Right renal cortex interstitium (tissue), 3 donors: ENCODE measurements around the gene JAG1. TPM values are rescaled to one million over a fixed set of nuclear protein-coding genes. Genes with fewer than 3 reads are reported as not detected.
"Not testable (repeated sequence)": the region's sequence is repeated elsewhere in the genome, so short reads cannot be mapped to it uniquely, and the experiment has no call there.

Experiments
- DNase-seq, 3 donors: peaks; one replicate each; pipeline ENCODE4 v3.0.0-alpha.2; 2013; ENCODE audit warnings: low read depth in 3 of 3, low spot score in 2 of 3
- polyA plus RNA-seq, 3 donors: library from polyadenylated mRNA; unstranded; fragments of 120-200 nt; gene quantifications; one replicate each; pipeline ENCODE4 v1.2.1, GENCODE V29; 2013; ENCODE audit not compliant: insufficient read length in 3 of 3

Gene JAG1
- polyA plus RNA-seq, 3 donors, result 152 to 163 (median 156) TPM

DNA sequence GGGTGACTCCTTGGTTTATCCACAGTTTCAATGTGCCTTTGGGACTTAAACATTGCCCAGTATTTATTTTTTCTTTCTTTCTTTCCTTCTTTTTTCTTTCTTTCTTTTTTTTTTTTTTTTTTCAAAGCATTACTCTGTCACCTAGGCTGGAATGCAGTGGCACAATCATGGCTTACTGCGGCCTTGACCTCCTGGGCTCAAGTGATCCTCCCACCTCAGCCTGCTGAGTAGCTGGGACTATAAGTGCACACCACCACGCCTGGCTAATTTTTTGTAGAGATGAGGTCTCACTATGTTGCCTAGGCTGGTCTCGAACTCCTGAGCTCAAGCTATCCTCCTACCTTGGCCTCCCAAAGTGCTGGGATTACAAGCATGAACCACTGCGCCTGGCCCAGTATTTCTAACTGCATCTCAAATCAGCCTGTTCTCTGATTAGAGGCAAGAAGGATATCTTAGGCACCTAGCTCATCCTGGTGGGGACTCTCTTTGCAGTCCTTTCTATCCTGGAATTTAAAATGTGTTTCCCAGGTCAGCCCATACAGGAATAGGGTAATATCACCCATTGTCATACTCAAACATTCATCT lies 56.2 kb downstream of the JAG1 start:
- DNase-seq, result not testable (repeated sequence)

DNA sequence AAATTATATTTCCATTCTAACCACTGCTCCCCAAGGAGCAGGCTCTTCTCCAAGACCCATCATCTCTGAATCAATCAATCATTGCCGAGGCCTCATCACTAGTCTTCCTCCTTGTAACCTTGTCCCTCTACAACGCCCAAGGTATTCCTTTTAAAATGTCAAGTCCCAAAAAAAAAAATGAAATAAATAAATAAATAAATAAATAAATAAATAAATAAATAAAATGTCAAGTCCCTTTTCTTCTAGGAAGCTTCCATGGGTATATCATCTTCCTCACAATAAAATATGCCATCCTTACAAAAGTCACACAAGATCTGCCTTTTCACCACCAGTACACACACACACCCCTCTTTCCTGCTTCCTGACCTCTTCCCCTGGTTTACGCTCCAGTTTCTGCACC lies 57.6 kb downstream of the JAG1 start:
- DNase-seq, result no peak

DNA sequence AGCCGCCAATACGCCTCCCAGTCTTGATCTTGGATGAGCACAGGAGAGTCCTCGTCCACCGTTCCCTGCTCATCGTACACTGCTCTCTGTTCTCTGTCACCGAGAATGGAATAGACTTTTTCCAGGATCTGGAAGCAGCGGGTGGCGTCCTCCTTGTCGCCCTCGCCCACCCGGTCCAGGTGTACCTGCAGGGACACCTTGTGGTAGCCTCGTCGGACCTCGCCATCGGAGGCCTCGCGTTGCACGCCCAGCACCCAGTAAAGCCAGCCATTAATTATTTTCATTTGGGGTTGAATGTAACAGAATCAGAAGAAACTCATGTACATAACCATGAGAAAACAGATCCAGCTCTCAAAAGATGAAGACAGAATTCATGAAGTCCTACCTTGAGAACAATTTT lies 59.9 kb downstream of the JAG1 start:
- DNase-seq, result no peak

DNA sequence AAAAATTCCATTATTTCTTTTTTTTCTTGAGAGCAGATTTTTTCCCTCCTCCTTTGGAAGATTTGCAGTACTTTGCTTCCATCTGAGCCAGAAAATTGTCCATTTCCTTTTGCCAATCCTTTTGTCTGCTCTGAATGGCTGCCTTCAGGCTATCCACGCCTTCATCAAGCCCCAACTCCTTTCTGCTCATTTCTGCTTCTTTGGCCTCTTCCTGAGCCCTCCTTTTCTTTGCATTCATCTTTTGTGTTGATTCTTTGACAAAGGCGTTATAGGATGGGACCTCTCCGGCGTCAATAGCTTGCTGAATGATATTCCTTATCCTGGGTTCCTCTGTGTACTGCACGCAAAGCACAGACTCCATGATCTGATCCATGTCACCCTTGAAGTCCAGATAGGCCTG lies 60.4 kb downstream of the JAG1 start:
- not testable (repeated sequence) for DNase-seq

DNA sequence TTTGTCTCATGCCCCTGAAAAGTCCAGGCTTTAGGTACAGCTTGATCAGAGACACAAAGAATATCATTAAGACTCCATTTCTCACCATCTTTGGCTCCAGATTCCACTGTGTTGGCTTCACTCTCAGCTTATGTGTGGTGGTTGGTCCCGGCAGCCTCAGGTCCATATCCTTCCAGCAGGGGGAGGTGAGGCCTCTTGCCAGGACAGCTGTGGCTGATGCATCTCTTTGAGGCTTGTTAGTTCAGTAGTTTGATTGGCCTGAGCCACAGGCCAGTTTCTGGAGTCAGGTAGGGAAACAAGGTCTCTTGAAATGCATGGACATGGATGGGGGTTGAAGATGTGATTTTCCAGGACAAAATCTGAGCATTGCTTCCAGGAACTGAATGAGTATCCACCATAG lies 62.4 kb downstream of the JAG1 start:
- no peak for DNase-seq

DNA sequence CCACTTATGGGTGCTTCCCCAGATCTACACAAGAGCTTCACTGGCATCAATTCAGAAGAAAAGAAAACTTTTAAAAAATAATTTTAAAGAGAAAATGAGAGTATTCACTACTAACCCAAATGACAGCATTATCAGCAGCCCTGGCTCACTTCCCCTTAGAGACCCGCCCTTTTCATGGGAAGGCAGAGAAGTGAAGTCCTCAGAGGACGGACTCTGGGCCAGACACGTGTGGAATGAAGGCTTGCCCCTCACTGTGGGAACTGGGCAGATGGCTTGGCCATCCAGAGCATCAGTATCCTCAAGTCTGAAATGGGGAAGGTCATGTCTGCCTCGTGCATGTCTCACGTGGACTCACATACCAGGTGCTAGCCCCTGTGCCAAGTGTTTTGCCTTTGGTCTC lies 63.5 kb downstream of the JAG1 start:
- no peak for DNase-seq

DNA sequence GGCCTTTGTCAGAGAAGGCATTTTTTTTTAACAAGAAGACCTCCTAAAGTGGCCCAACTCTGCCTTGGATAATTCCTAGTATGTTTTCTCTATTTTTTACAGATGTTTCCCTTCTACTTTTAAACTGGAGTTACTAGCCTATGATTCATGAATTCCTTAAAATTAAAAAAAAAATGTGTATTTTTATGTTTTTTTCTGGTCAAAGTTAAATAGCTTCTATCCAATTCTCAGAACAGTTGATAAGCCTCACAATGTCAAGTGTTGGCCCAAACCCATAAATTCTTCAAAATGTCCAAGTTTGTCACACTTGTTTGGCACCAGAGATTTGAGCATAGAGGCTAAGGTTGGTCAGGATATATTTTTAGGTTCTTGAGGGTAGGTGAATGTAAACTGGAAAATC lies 64.0 kb downstream of the JAG1 start:
- DNase-seq, result no peak

DNA sequence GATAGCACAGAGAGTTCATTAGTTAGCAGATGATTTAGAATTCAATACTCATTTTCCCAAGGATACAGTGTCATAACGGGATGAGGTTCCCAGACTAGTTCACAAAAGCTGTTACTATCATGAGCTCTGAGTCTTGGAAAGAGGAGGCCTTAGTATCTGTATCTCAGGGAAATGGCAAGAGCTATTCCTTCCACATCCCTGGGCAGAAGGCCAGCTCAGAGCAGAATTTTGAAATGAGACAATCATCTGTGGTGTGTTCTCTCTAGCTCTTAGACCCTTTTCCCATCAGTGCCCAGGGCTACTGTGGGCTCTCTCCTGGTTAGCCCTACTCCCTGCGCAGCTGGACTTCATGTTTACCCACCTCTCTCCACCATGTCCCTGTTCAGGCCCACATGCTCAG lies 64.5 kb downstream of the JAG1 start:
- DNase-seq, result no peak

DNA sequence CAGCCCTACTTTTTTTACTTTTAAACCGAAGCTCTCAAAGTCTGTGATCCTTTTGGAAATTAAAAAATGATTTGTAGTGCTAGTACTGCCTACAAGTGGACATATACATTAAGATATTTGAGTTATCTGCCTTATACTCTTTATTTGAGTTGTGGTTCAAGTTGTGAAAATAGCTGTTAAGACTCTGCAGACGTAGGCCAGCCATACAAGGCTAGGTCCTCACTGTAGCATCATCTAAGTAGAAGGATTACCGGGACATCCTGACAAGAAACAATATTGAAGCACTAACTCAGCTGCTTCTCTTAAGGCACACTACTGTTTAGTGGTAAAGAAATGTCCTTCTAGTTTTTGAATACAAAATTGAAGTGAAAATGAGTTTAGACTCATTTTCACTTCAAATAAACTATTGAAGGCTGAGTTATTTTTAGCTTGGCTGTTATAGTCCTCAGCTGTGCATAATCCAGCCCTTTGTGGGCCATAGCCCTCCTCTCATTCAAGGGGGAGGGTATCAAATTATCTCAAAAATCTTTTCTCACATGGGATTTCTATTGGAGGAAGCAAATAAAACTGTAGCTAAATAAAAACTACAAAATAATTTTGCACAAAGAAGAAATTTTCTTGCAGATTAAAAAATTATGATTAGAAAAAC lies 68.1 kb downstream of the JAG1 start:
- no peak for DNase-seq

DNA sequence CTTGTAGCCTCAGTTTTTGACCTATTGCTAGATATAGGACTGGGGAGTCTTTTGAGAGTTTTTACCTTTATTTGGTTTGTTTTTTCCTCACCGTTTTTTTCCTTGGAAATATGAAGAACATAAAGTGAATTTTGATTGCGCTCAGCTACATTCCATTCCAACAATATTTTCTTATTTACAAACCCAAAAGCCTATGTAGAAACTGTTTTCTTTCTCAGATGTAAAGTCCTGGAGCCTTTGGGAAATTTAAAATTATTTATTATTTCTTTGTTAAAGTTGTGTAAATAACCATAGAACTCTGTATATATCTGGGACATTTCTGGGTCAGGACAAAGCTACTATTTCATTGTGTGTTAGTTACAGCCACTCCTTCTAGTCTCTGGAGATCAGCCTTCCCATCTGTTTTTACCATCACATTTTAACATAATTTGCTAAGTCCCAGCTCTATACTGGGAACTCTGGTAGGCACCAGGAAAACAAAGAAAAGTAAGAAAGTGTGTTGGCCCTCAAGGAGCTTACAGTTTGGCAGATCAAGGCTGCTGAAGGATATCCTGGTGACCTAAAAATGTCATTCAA lies 68.8 kb downstream of the JAG1 start:
- DNase-seq, result no peak

DNA sequence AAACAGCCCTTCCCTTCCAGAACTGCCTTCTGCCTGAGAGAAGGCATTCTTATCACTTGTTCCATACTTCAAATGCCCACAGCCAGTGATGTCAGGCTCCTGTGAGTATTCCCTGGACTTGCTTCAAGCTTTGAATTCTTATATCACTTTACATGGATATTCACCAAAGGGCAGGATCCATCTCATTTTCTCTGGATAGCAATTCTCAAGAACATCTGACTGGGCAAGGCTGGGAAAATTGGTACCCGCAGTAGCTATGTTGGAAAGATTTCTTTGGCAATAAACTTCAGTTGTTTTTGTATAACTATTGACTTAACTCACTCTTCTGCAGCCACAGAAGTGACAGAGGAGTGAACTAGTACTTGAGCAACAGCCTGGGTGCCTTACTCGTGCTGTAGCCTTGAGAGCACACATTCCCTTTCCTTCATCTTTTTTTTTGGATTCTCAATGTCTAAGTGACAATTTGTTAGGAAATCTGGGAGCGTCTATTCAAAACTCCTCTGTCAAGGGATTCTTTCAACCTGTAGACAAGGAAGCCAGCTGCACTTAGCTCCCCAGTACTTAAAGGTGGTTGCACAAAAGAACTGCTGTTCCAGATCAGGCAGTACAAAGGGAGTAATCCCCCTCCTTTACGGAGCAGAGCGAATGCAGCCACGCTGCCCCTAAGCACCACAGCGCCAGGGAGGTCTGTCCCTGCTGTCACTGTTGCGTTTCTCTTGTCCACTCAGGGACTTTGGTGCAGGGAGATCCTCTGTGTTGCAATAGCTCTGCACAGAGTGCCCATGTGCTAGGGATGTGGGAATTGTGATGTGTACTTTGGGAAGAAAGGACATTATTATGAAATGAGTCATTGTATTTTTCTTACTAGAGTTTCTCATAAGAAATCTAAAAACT lies 69.6 kb downstream of the JAG1 start:
- DNase-seq, result no peak

DNA sequence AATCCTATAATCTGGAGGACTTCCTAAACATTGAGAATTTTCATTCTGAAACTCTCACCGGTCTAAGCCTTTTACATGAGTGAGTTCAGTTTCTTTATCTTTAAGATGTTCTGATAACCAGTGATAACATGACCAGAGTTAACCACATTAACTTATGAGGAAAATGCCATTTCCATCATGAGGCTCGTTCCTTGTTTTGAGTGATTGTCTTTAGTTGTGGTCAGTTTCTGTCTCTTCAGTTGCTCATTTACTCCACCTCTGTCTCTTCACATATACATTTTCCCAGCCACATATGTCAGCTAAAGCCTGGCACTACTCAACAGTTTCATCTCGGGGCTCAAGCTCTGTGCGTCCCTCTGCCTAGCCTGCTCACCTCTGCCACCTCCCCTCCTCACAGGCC lies 70.4 kb downstream of the JAG1 start:
- no peak for DNase-seq

DNA sequence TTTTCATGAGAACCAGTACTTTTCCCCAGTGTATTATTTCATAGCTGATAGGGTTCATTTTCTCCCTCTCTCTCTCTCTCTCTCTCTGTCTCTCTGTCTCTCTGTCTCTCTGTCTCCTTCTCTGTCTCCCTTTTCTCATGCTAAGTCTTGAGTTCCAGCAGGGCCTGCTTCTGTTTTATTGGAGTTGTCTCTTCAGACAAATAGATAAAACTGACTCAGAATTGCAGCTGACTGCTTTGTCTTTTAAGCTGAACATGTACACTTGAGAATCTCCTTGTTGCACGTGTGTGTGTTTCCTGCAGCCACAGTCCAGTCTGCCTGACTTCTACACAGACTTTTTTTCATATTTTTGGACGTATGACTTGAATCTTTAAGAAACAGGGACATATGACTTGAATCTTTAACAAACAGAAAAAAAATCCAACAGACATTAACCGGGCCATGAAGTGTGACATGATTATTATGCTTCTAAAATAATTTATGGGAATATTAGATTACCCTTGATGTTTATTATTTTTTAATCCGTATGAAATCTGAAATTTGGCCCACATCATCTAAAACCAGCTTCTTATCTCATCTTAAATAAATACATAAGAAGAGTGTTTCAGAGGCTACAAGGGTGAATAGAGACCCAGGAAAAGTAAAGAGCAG lies 71.5 kb downstream of the JAG1 start:
- no peak for DNase-seq

DNA sequence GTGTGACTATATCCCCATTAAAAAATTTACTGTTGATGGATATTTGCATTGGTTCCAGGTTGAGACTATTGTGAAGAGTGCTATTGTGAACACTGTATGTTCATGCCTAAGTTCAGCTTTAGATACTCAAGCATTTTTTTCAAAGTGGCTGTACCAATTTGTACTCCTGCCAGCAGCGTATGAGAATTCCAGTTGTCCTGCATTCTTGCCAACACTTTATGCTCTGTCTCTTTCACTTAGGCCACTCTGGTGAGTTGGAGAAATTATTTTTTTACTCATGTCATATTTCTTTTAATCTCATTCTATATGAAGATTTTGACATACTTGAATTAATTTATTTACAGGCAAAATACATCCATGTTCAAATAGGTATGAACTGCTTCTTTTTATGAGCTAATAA lies 76.2 kb downstream of the JAG1 start:
- DNase-seq, result no peak

DNA sequence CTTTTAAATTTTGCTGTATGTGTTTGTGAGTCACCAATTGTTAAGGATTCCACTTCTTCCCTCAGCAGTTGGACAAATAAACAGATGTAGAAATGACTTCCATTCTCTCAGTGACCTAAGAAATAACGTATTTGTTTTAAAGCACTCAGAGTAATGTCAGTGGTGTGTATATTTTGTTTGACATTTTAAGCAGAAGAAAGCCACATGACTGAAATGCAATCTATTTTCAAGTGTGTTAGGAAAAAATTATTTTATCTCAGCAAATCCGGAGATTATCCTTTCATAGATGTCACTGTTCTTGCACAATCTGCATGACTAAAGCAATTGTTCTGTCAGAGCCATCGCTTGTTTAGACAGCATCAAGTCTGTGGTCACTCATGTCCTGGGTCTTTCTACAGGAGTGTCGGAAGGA lies 77.1 kb downstream of the JAG1 start:
- no peak for DNase-seq

DNA sequence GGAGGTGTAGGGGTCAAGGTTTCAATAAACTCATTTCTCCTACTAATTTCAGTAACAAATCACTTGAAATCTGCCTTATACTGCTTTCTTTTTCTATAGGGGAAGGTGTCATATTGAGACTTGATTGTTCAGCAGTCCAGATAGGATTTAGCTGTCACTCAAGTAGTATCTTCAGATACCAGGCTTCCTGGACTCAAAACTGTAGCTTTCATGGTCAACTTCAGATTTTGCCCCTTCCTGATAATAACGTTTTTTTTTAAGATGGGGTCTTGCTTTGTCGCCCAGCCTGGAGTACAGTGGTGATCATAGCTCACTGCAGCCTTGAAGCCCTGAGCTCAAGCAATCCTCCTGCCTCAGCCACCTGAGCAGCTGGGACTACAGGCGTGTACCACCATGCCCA lies 77.8 kb downstream of the JAG1 start:
- no peak for DNase-seq

DNA sequence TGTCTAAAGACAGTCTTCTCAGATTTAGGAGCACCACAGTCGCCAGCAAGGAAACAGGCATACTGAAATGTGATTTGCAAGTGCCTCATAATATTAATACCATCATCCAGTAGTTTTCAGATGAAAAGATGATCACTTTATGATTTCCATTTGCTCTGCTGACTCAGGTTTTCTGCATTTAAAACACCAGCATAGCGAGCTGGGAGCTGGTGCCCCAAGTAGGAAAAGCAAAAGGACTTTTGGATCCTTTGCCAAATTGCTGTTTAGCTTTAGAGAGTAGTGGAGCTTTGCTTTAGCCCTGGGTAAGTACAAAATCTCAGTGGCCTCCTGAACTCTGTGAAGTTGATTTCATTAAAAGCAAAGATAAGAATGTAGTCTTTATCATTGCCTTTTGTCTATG lies 78.5 kb downstream of the JAG1 start:
- DNase-seq, result no peak

DNA sequence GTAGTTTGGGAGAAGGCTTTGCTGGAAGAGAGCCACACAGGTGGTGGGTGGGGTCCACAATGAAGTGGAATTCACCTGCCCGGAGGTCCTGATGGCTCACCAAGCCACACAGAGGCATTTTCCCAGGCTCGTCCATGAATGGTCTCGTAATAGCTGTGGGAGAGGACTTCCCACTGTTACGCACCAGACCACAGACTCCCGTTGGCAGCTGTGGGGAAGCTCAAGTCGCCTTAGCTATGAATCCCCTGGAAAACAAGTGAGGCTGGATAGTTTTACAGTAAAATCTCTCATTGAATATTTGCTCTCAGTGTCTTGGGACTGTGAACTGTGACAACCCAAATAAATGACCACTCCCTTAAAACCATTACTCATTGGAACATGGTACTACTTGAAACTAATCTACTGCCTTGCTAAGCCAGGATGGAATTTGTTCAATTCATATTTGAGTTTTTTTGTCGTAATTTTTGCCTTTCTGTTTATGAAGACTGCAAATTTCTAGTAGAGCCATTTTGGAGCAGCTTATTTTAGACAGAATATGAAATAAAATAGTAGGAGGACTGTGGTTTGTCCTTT lies 79.4 kb downstream of the JAG1 start:
- DNase-seq, result no peak

DNA sequence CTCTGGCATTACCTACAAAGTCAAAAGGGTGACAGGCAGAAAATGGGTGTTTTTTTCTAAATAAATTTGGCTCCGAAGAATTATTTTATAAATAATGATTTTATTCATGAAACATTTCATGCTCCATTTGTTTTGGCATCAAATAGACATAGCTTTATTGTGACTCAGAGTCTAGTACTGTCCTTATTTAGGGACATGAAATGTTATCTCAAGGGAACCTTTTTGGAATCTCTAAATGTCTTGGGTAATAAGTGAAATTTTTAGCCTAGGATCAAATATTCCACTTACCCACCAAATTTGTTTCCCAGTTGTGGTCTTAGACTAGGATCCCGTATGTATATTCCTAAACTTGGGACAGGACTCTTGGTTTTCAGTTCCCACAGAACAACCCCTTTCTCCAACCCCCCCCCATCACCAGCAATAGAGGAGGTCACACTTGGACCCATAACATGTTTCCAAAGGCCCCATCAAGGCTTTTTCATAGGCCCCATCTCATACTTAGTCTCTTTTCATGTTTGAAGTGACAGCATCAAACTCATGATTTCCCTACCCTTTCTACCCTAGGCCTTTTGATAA lies 81.8 kb downstream of the JAG1 start:
- DNase-seq, result no peak

DNA sequence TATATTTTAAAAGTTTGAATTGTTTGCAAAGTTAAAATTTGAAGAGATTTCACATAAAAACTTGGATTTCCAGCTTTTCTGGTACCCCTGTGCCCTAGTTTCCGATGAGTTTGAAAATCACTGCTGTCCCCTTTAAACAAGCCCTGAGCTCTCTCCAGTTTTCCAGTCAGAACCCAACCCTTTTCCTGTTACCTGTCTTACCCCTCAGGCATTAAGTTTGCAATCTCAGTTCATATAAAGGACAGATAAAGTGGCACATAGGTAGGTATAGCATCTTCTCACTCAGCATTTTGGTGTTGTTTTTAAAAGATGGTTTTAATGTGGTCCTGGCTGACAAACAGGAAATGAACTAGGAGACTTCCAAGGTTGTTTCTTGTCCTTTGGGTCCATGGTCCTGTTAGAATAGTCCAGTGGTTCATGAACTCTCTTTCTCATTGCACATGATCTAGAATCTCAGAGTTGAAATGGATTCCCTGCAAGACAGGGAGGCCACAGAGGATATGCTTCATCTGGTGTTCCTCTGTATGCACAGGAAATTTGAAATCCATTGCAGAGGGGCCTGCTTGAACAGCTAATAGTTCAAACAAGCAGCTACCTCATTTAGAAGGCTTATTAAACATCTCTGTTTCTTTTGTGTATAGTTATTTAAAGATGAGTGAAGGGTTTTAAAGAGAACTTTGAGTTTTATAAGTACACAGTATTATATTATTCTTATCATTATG lies 82.7 kb downstream of the JAG1 start:
- DNase-seq, result no peak
